NB4 (cell line): Measurements from ENCODE around the gene ZER1.

Source experiments
- DNase-seq: peaks from one replicate; pipeline ENCODE4 v3.0.0; 2010; ENCODE audit warnings: low read depth
- H3K4me3 ChIP-seq: one replicate; pipeline ENCODE4 v1.5.1; 2011; ENCODE audit warnings: mild to moderate bottlenecking, low read depth, low read length, moderate library complexity
- MYC ChIP-seq: IDR thresholded peaks from 2 replicates; pipeline ENCODE4 v1.6.1; 2011; ENCODE audit warnings: low read depth, low read length
- POLR2A ChIP-seq: IDR thresholded peaks from 2 replicates; pipeline ENCODE4 v1.6.1; 2011; ENCODE audit warnings: mild to moderate bottlenecking; ENCODE audit not compliant: insufficient read length; ENCODE audit errors: extremely low read depth
- TF ChIP-seq, protein P1 (sequence below): IDR thresholded peaks from one replicate; pipeline ENCODE4 v1.5.1; 2012; ENCODE audit warnings: low read depth, low read length
- TF ChIP-seq, protein P2 (sequence below): IDR thresholded peaks from 2 replicates; pipeline ENCODE4 v1.6.1; 2011; ENCODE audit warnings: low read depth, low read length

Gene ZER1

DNA sequence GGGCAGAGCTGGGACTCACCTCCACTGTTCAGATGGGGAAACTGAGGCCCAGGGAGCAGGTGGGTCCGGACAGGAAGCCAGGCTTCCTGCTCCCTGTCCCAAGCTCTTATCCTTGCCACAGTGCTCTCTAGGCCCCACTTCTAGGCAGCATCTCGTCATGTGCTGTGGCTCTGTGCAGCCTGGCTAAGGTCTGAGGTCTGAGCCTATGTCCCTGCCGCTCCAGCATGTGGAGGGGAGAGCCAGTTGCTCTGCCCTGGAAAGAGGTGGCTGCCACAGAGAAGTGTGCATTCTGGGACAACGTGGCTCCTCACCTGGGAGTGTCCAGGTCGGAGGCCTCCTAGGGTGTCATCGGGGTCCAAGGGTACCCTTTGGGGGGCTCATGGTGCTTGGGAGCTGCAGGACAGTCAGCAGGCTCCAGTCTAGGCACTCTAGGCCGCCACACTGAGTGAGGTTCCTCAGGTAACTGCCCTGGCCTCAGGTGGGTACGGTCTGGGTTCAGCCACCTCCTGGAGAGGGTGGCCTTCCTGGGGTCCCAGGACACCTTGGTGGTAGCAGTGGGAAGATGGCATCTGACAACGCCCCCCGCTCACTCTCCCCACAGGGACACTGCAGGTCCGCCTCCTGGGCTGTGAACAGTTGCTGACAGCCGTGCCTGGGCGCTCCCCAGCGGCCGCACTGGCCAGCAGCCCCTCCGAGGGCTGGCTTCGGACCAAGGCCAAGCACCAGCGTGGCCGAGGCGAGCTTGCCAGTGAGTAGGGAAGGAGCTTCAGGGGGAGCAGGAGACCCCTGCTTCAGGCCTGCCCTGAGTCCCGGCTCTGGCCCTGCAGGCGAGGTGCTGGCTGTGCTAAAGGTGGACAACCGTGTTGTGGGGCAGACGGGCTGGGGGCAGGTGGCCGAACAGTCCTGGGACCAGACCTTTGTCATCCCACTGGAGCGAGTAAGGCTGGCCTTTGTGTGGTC lies 59.0 kb downstream of the ZER1 start:
- DNase-seq, result no peak
- TF ChIP-seq, protein P1, sequence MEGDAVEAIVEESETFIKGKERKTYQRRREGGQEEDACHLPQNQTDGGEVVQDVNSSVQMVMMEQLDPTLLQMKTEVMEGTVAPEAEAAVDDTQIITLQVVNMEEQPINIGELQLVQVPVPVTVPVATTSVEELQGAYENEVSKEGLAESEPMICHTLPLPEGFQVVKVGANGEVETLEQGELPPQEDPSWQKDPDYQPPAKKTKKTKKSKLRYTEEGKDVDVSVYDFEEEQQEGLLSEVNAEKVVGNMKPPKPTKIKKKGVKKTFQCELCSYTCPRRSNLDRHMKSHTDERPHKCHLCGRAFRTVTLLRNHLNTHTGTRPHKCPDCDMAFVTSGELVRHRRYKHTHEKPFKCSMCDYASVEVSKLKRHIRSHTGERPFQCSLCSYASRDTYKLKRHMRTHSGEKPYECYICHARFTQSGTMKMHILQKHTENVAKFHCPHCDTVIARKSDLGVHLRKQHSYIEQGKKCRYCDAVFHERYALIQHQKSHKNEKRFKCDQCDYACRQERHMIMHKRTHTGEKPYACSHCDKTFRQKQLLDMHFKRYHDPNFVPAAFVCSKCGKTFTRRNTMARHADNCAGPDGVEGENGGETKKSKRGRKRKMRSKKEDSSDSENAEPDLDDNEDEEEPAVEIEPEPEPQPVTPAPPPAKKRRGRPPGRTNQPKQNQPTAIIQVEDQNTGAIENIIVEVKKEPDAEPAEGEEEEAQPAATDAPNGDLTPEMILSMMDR, result no peak
- no peak for TF ChIP-seq POLR2A
- H3K4me3 ChIP-seq, result no peak overlapping the region

DNA sequence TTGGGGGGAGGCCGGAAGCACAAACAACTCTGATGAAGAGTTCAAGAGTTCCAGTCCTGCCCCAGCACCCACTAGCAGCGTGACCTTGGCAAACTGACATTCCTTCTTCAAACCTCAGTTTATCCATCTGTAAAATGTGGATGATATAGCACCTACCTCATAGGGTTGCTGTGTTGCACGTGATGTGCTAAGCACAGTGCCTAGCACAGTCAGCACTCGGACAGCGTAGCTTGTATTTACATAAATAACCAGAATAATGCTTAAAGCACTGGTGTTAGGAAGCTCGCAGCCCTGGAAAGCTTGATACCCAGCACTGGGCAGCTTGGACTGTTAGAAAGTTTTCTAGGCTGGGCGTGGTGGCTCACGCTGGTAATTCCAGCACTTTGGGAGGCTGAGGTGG lies 64.3 kb downstream of the ZER1 start:
- no peak for DNase-seq
- no peak overlapping the region for H3K4me3 ChIP-seq
- TF ChIP-seq, protein P2, sequence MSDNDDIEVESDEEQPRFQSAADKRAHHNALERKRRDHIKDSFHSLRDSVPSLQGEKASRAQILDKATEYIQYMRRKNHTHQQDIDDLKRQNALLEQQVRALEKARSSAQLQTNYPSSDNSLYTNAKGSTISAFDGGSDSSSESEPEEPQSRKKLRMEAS, result no peak
- no peak for TF ChIP-seq POLR2A
- TF ChIP-seq MYC, result no peak
- TF ChIP-seq, protein P1, result no peak

DNA sequence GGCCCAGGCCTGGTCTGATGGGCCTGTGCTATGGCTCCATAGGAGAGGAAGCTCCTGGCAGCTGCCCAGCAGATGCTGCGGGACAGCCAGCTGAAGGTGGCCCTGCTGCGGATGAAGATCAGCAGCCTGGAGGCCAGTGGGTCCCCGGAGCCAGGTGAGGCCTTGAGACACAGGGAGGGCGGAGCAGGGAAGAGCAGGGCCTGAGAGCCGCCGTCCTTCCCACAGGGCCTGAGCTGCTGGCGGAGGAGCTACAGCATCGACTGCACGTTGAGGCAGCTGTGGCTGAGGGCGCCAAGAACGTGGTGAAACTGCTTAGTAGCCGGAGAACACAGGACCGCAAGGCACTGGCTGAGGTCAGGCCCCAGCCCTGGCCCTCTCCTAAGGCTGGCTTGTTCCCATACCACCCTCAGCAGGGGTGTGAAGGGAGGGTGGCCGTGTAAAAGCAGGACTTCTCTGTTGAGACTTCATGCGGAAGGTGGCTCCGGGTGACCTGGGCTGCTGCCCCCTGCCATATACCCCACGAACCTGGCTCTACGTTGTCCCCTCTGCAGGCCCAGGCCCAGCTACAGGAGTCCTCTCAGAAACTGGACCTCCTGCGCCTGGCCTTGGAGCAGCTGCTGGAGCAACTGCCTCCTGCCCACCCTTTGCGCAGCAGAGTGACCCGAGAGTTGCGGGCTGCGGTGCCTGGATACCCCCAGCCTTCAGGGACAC lies 64.9 kb downstream of the ZER1 start:
- DNase-seq, result no peak
- H3K4me3 ChIP-seq, result no peak overlapping the region
- TF ChIP-seq, protein P2, result no peak
- TF ChIP-seq, protein P1, result no peak
- TF ChIP-seq POLR2A, result no peak
- TF ChIP-seq MYC, result no peak

DNA sequence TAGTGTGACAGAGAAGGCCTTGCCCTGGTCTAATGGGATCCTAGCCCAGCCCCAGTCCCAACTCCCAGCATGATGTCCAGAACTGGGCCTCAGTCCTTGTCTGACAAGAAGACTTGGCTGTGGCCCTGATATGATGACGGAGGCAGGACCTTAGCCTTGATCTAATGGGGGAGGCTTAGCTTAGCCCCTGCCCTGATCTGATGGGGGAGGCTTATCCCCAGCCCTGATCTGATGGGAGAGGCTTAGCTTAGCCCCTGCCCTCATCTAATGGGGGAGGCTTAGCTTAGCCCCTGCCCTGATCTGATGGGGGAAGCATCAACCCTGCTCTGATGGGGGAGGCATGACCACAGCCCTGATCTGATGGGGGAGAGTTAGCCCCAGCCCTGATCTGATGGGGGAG lies 65.7 kb downstream of the ZER1 start:
- H3K4me3 ChIP-seq, result no peak overlapping the region
- DNase-seq, result no peak

DNA sequence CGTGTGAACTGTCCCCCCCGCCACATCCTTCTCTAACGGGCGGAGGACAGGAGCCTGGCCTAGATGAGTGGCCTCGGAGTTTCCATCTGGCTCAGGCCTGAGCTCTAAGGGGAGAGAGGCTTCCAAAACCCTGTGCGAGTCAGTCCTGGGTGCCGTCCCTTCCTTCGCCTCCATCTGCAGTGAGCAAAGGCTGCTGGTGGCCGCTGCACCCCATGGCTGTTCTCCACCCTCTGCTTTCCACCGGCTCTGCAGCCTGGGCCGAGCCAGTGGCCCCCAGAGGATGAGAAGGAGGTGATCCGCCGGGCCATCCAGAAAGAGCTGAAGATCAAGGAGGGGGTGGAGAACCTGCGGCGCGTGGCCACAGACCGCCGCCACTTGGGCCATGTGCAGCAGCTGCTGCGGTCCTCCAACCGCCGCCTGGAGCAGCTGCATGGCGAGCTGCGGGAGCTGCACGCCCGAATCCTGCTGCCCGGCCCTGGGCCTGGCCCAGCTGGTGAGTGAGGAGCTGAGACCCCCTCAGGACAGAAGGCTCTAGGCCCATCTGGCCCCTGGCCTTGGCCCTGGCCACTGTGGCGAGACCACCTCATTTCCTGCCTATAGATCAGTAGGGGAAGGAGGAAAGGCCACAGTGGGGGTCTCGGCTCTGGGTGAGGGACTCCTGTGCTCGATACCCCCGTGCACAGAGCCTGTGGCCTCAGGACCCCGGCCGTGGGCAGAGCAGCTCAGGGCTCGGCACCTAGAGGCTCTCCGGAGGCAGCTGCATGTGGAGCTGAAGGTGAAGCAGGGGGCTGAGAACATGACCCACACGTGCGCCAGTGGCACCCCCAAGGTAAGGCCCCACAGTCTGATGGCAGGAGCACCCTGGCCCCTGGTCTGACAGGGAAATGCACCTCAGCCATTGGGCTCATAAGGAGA lies 66.4 kb downstream of the ZER1 start:
- TF ChIP-seq, protein P2, result no peak
- DNase-seq, result no peak
- no peak overlapping the region for H3K4me3 ChIP-seq

More for the DNA sequence above, 65.7 kb downstream of the ZER1 start:
- TF ChIP-seq MYC (no peak), POLR2A (no peak)
- TF ChIP-seq, protein P2, result no peak
- TF ChIP-seq, protein P1, result no peak

DNA sequence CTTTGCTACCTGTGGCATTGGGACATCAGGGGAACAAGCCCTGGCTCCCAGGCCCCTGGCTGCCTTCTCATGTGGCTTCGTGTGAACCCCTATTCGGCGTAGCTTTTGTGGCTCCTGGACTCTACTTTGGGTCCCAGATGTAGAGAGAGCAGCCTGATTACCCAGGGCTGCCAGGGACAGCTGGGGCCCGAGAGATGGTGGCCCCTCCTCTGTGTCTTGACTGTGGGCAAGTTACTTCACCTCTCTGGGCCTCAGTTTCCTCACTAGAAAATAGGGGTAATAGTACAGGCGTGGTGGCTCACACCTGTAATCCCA lies 67.4 kb downstream of the ZER1 start:
- TF ChIP-seq POLR2A (no peak), MYC (no peak)
- TF ChIP-seq, protein P1, result no peak
- TF ChIP-seq, protein P2, result no peak
- no peak for DNase-seq
- H3K4me3 ChIP-seq, result no peak overlapping the region
